ENCODE data around the gene LYRM4.

The LYRM4 gene

DNA sequence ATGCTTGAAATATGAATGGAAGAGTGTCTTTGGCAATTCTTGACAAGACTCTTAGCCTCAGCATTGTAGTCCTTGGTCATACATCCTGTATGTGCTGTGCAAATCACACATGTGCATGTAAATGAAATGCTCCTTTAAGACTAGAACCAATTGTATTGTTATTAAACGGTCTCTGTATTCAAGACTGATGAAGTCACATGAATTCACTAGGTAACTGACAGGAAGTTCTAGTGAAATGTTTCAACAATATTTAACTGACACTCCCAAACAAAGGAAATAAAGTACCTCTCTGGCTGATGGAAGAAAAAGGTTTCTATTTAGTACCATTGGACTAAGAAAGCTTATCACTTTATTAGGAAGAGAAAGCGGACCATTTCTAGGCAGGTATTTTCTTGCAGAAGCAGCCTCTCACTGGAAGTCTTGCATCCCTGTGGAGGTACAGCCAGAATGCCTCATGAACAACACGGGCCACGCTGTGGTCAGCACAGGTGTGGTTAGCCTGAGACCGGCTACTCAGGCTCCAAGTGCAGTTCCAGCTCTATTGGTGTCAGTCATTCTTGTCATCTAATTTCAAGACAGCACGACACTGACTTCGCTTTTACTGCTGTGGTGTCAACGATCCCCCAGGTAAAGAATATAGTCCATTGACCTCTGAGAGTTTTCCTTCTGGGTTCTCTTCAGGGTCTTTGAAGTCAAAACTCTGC, 158.3 kb downstream of the LYRM4 start:
- H3K36me3 ChIP-seq (ENCODE audit: insufficient read depth), result no peaks in the 10 kb centered on the region
- no peak overlapping the region for H3K4me3 ChIP-seq (IDR thresholded peaks at IDR 0.05; ENCODE audit: insufficient read depth, low read depth, low read length)
- H3K27ac ChIP-seq, result no peak overlapping the region
- H3K4me2 ChIP-seq, result no peak overlapping the region
- no peaks in the 10 kb centered on the region for H4K20me1 ChIP-seq (ENCODE audit: insufficient read depth)
- H3K27me3 ChIP-seq (ENCODE audit: insufficient read depth, low read depth), result no peaks in the 10 kb centered on the region
- TF ChIP-seq, protein P1, sequence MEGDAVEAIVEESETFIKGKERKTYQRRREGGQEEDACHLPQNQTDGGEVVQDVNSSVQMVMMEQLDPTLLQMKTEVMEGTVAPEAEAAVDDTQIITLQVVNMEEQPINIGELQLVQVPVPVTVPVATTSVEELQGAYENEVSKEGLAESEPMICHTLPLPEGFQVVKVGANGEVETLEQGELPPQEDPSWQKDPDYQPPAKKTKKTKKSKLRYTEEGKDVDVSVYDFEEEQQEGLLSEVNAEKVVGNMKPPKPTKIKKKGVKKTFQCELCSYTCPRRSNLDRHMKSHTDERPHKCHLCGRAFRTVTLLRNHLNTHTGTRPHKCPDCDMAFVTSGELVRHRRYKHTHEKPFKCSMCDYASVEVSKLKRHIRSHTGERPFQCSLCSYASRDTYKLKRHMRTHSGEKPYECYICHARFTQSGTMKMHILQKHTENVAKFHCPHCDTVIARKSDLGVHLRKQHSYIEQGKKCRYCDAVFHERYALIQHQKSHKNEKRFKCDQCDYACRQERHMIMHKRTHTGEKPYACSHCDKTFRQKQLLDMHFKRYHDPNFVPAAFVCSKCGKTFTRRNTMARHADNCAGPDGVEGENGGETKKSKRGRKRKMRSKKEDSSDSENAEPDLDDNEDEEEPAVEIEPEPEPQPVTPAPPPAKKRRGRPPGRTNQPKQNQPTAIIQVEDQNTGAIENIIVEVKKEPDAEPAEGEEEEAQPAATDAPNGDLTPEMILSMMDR (conservative IDR thresholded peaks at IDR 0.05; ENCODE audit: low read depth, low read length), result no peak
- H3K9ac ChIP-seq, result no peak overlapping the region
- H3K79me2 ChIP-seq (ENCODE audit: insufficient read depth, low read depth), result no peaks in the 10 kb centered on the region
- no peaks in the 10 kb centered on the region for H3K4me1 ChIP-seq (ENCODE audit: low read depth, poor library complexity, severe bottlenecking)
- H2AFZ ChIP-seq (ENCODE audit: low read depth), result no peak overlapping the region

DNA sequence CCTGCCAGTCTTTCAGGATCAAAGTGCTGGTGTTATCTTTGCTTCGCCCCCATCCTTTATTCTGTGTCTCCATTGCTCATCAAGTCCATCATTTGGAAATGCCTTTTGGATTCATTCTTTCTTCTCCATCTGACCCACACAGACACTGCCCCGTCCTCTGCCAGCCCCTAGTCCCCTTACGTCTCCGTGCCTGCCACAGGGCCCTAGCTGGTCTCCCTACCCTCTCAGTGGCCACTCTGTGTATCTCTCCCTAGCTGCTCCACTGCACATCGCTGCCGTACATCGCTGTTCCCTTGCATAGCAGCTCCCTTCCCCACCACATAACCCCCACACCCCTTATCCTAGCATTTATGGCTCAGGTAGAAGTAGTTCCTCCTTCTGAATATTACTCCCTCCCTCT, 159.9 kb downstream of the LYRM4 start:
- H3K9ac ChIP-seq, result no peak overlapping the region
- H3K4me1 ChIP-seq (ENCODE audit: low read depth, poor library complexity, severe bottlenecking), result no peaks in the 10 kb centered on the region
- H2AFZ ChIP-seq (ENCODE audit: low read depth), result no peak overlapping the region
- no peaks in the 10 kb centered on the region for H3K79me2 ChIP-seq (ENCODE audit: insufficient read depth, low read depth)
- no peaks in the 10 kb centered on the region for H3K27me3 ChIP-seq (ENCODE audit: insufficient read depth, low read depth)
- H3K36me3 ChIP-seq (ENCODE audit: insufficient read depth), result no peaks in the 10 kb centered on the region
- TF ChIP-seq, protein P1 (conservative IDR thresholded peaks at IDR 0.05; ENCODE audit: low read depth, low read length), result no peak
- no peaks in the 10 kb centered on the region for H4K20me1 ChIP-seq (ENCODE audit: insufficient read depth)
- no peak overlapping the region for H3K4me3 ChIP-seq (IDR thresholded peaks at IDR 0.05; ENCODE audit: insufficient read depth, low read depth, low read length)
- H3K4me2 ChIP-seq, result no peak overlapping the region
- H3K27ac ChIP-seq, result no peak overlapping the region

DNA sequence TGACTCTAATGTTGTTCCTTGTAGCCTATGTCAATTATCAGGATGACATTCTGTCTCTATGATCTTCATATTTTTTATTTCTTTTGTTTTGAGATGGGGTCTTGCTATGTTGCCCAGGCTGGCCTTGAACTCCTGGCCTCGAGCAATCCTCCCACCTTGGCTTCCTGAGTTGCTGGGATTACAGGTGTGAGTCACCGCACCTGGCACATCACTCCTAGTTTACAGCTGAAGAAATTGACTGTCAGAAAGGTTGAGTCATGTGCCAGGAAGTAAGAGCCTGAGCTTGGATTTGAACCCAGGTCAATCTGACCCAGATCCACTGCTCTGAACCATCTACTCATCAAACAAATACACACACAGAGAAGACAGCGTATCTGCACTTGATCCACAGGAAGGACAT, 161.2 kb downstream of the LYRM4 start:
- Histone ChIP-seq H4K20me1 (ENCODE audit: insufficient read depth) (no peaks in the 10 kb centered on the region), H2AFZ (ENCODE audit: low read depth) (no peak overlapping the region), H3K4me1 (ENCODE audit: low read depth, poor library complexity, severe bottlenecking) (no peaks in the 10 kb centered on the region), H3K9ac (no peak overlapping the region), H3K79me2 (ENCODE audit: insufficient read depth, low read depth) (no peaks in the 10 kb centered on the region), H3K36me3 (ENCODE audit: insufficient read depth) (no peaks in the 10 kb centered on the region), H3K27me3 (ENCODE audit: insufficient read depth, low read depth) (no peaks in the 10 kb centered on the region), H3K4me2 (no peak overlapping the region), H3K4me3 (IDR thresholded peaks at IDR 0.05; ENCODE audit: insufficient read depth, low read depth, low read length) (no peak overlapping the region), H3K27ac (no peak overlapping the region)
- TF ChIP-seq, protein P1 (conservative IDR thresholded peaks at IDR 0.05; ENCODE audit: low read depth, low read length), result no peak

DNA sequence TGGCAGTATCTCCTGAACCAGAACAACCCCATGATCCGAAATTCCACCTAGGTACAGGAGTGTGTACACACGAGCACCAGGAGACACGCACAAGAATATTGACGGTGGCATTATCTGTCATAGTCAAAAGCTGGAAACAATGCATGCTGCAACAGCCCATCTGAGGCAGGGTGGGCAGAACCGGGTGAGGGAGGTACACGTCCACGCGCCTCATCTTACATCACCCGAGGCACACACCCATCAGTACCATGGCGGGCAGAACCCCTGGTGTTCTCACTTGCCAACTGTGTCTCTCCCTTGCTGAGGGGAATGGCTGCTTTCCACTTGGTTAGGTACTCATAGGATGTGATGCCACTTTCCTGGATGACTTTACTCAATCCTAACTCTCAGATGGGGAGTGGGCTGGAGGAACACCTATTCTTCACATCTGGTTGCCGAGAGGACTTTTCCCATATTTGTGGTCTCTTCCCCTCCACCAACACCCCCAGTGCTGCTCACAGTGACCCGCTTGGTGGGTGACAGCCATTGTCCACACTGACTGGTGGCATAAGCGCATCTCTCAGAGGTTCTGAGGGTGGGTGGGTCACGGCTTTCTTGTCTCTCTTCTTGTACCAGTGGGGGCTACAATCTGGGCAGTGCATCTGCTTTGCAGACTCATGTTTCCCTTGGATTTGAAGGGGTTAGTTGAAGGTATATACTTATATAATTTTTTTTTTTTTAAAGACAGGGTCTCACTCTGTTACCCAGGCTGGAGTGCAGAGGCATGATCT, 162.1 kb downstream of the LYRM4 start:
- Histone ChIP-seq H4K20me1 (ENCODE audit: insufficient read depth) (no peaks in the 10 kb centered on the region), H3K4me2 (no peak overlapping the region), H3K4me3 (IDR thresholded peaks at IDR 0.05; ENCODE audit: insufficient read depth, low read depth, low read length) (no peak overlapping the region), H3K9ac (no peak overlapping the region), H2AFZ (ENCODE audit: low read depth) (no peak overlapping the region), H3K27ac (no peak overlapping the region), H3K4me1 (ENCODE audit: low read depth, poor library complexity, severe bottlenecking) (no peaks in the 10 kb centered on the region), H3K79me2 (ENCODE audit: insufficient read depth, low read depth) (no peaks in the 10 kb centered on the region), H3K36me3 (ENCODE audit: insufficient read depth) (no peaks in the 10 kb centered on the region), H3K27me3 (ENCODE audit: insufficient read depth, low read depth) (no peaks in the 10 kb centered on the region)
- TF ChIP-seq, protein P1 (conservative IDR thresholded peaks at IDR 0.05; ENCODE audit: low read depth, low read length), result no peak
